NCI-H128 (cell line): Measurements from ENCODE around the gene FGD6.
"Not testable (repeated sequence)": the region's sequence is repeated elsewhere in the genome, so short reads cannot be mapped to it uniquely, and the experiment has no call there.

ENCODE experiments used
- DNase-seq: peaks from one replicate; lab custom pipeline; 2025; ENCODE audit not compliant: unreplicated experiment; lab: John Stamatoyannopoulos, UW

The FGD6 gene

GRCh38 chr12:95096852-95097251 lies 120.4 kb downstream of the FGD6 start:
- DNase-seq, result no peak

GRCh38 chr12:95096378-95096777 lies 120.9 kb downstream of the FGD6 start:
- no peak for DNase-seq

- DNase-seq, result not testable (repeated sequence)
Measured at GRCh38 chr12:95095866-95096265, 121.4 kb downstream of the FGD6 start.

- DNase-seq, result no peak
Measured at GRCh38 chr12:95089462-95089861, 127.8 kb downstream of the FGD6 start.

- DNase-seq, result no peak
Measured at GRCh38 chr12:95088379-95088778, 128.9 kb downstream of the FGD6 start.

GRCh38 chr12:95085612-95086011 lies 131.7 kb downstream of the FGD6 start:
- no peak for DNase-seq

GRCh38 chr12:95083938-95084337 lies 133.3 kb downstream of the FGD6 start:
- DNase-seq, result no peak

GRCh38 chr12:95083471-95083870 lies 133.8 kb downstream of the FGD6 start:
- DNase-seq, result no peak

GRCh38 chr12:95077341-95077740 lies 139.9 kb downstream of the FGD6 start:
- DNase-seq, result no peak

GRCh38 chr12:95074766-95075165 lies 142.5 kb downstream of the FGD6 start:
- no peak for DNase-seq

GRCh38 chr12:95073698-95074520 lies 143.4 kb downstream of the FGD6 start:
- DNase-seq, result no peak

- DNase-seq, result peak; percentile 89
Measured at GRCh38 chr12:95072900-95073697, 144.2 kb downstream of the FGD6 start, which contains the start of gene NR2C1. TSS of gene NR2C1 (minus strand) at chr12:95073618. CDS start at chr12:95067384, 6,234 bp downstream.

- no peak for DNase-seq
Measured at GRCh38 chr12:95070378-95070777, 146.9 kb downstream of the FGD6 start.

- DNase-seq, result no peak
Measured at GRCh38 chr12:95066091-95066855, 151.0 kb downstream of the FGD6 start.

- DNase-seq, result no peak
Measured at GRCh38 chr12:95060951-95061350, 156.3 kb downstream of the FGD6 start.

GRCh38 chr12:95059984-95060383 lies 157.3 kb downstream of the FGD6 start:
- no peak for DNase-seq

GRCh38 chr12:95057424-95057823 lies 159.8 kb downstream of the FGD6 start:
- DNase-seq, result no peak

- no peak for DNase-seq
Measured at GRCh38 chr12:95055057-95055456, 162.2 kb downstream of the FGD6 start.

GRCh38 chr12:95054206-95054605 lies 163.1 kb downstream of the FGD6 start:
- DNase-seq, result no peak

GRCh38 chr12:95051241-95051640 lies 166.0 kb downstream of the FGD6 start:
- no peak for DNase-seq

GRCh38 chr12:95037906-95038305 lies 179.4 kb downstream of the FGD6 start:
- DNase-seq, result no peak
